ENCODE results near the gene TTC21A. TPM values are rescaled to one million over a fixed set of nuclear protein-coding genes. Genes with fewer than 3 reads are reported as not detected.
A peak's percentile ranks its signal among the peaks of the same experiment; 100 is the strongest.

TTC21A gene
- total RNA-seq, 6 donors from 2014 or later: 7.4 to 52.4 (median 14.3) TPM

GRCh38 chr3:39149498-39150147 lies 42.1 kb downstream of the TTC21A start:
- peak overlapping the region; percentile 99 to 100 (median 100) for H3K27ac ChIP-seq
- no peak for ATAC-seq (ENCODE audit: low FRiP score in 2 of 2)
- no peaks in the 10 kb centered on the region for H3K9me3 ChIP-seq
- peaks cover 68 to 84% (median 81%) of the 10 kb centered on the region in 4 donors for H3K4me1 ChIP-seq
- DNase-seq: no peak
- no peaks in the 10 kb centered on the region for H3K27me3 ChIP-seq
- H3K4me3 ChIP-seq: peak overlapping the region; percentile 32 to 91 (median 72)
- peaks cover 5 to 60% (median 22%) of the 10 kb centered on the region in 4 donors for H3K36me3 ChIP-seq
- WGBS, 2 donors: 54 to 66% methylated on average over 3 of the region's 3 CpGs
- TF ChIP-seq POLR2AphosphoS5 (IDR thresholded peaks at IDR 0.05) (peak; percentile 14 to 29), CTCF (IDR thresholded peaks at IDR 0.05) (no peak), POLR2A (IDR thresholded peaks at IDR 0.05) (peak in 1 of 4 donors; percentile 10), EP300 (IDR thresholded peaks at IDR 0.05) (peak in 1 of 4 donors; percentile 66)

- 39 to 48% methylated on average over 3 to 5 of the region's 5 CpGs for WGBS, 2 donors
- Histone ChIP-seq H3K36me3 (peaks cover 0 to 53% (median 16%) of the 10 kb centered on the region in 4 donors), H3K27ac (peak overlapping the region; percentile 99 to 100 (median 100)), H3K9me3 (no peaks in the 10 kb centered on the region), H3K27me3 (no peaks in the 10 kb centered on the region), H3K4me3 (peak overlapping the region; percentile 62 to 91 (median 72)), H3K4me1 (peaks cover 62 to 81% (median 79%) of the 10 kb centered on the region in 4 donors)
- no peak for TF ChIP-seq POLR2AphosphoS5 (IDR thresholded peaks at IDR 0.05)
- peak in 3 of 6 experiments; percentile 24 to 46 (median 40) for TF ChIP-seq CTCF (IDR thresholded peaks at IDR 0.05)
- TF ChIP-seq POLR2A (IDR thresholded peaks at IDR 0.05): no peak
- no peak for TF ChIP-seq EP300 (IDR thresholded peaks at IDR 0.05)
- no peak for ATAC-seq (ENCODE audit: low FRiP score in 2 of 2)
- DNase-seq: no peak
Observed at GRCh38 chr3:39150148-39150802, 42.8 kb downstream of the TTC21A start.

GRCh38 chr3:39150803-39151631 lies 43.5 kb downstream of the TTC21A start:
- peaks cover 55 to 73% (median 72%) of the 10 kb centered on the region in 4 donors for H3K4me1 ChIP-seq

GRCh38 chr3:39153977-39154279 lies 46.4 kb downstream of the TTC21A start:
- WGBS, 2 donors: 29 to 36% methylated on average over 8 to 9 of the region's 9 CpGs
- ATAC-seq (ENCODE audit: low FRiP score in 2 of 2) (no peak), DNase-seq (no peak)
- H3K4me3 ChIP-seq: peak overlapping the region in 3 of 4 donors; percentile 65 to 91 (median 78)
- TF ChIP-seq POLR2AphosphoS5 (IDR thresholded peaks at IDR 0.05) (no peak), CTCF (IDR thresholded peaks at IDR 0.05) (peak in 1 of 6 experiments; percentile 4)
- H3K27me3 ChIP-seq: no peaks in the 10 kb centered on the region
- H3K36me3 ChIP-seq: peaks cover 0 to 28% (median 0%) of the 10 kb centered on the region in 4 donors
- peak overlapping the region; percentile 99 to 100 (median 100) for H3K27ac ChIP-seq
- H3K9me3 ChIP-seq: no peaks in the 10 kb centered on the region
- H3K4me1 ChIP-seq: peaks cover 26 to 46% (median 44%) of the 10 kb centered on the region in 4 donors

More at GRCh38 chr3:39150803-39151631, 43.5 kb downstream of the TTC21A start:
- ATAC-seq (ENCODE audit: low FRiP score in 2 of 2) (peak; percentile 57 to 62), DNase-seq (peak in 1 of 2 donors; percentile 91)
- Histone ChIP-seq H3K27ac (peak overlapping the region; percentile 99 to 100 (median 100)), H3K36me3 (peaks cover 0 to 46% (median 8%) of the 10 kb centered on the region in 4 donors), H3K4me3 (peak overlapping the region; percentile 62 to 91 (median 72)), H3K9me3 (no peaks in the 10 kb centered on the region), H3K27me3 (no peaks in the 10 kb centered on the region)
- WGBS, 2 donors: 26 to 27% methylated on average over 6 to 9 of the region's 9 CpGs
- TF ChIP-seq CTCF (IDR thresholded peaks at IDR 0.05) (no peak), POLR2AphosphoS5 (IDR thresholded peaks at IDR 0.05) (peak; percentile 75 to 77), EP300 (IDR thresholded peaks at IDR 0.05) (peak in 1 of 4 donors; percentile 48), POLR2A (IDR thresholded peaks at IDR 0.05) (peak in 2 of 4 donors; percentile 48 to 59)
